Keratinocyte (primary cell): ENCODE results near the gene RC3H1. TPM values are rescaled to one million over a fixed set of nuclear protein-coding genes. Genes with fewer than 3 reads are reported as not detected.
"Not testable (repeated sequence)": the region's sequence is repeated elsewhere in the genome, so short reads cannot be mapped to it uniquely, and the experiment has no call there.

Experiments
- DNase-seq: peaks from one replicate; pipeline ENCODE4 v3.0.0-alpha.2; 2011; ENCODE audit warnings: low read depth, missing footprints, low spot score
- FAIRE-seq: peaks from 2 replicates; lab custom pipeline; 2011; peaks lifted over from hg19 to GRCh38; lab: Jason Lieb, UNC
- H2AFZ ChIP-seq: 2 replicates; pipeline ENCODE4 v1.6.0; 2012; ENCODE audit warnings: low read length, control low read depth, inconsistent platforms; ENCODE audit not compliant: control insufficient read depth
- H3K27ac ChIP-seq: 2 replicates; pipeline ENCODE4 v1.5.1; 2011; ENCODE audit warnings: low read length; ENCODE audit not compliant: control insufficient read depth, insufficient read depth
- H3K27me3 ChIP-seq: 3 replicates; pipeline ENCODE4 v1.6.0; 2011; ENCODE audit warnings: low read length; ENCODE audit not compliant: control insufficient read depth, insufficient read depth; ENCODE audit errors: extremely low read depth
- H3K36me3 ChIP-seq, 2 experiments: 2 replicates in 1 of 2; 3 replicates in 1 of 2; pipeline ENCODE4 v1.5.1; 2011; ENCODE audit warnings: low read length in 2 of 2, mild to moderate bottlenecking in 1 of 2; ENCODE audit not compliant: control insufficient read depth in 2 of 2, insufficient read depth in 2 of 2; ENCODE audit errors: extremely low read depth in 1 of 2
- H3K4me1 ChIP-seq: 3 replicates; pipeline ENCODE4 v1.5.1; 2011; ENCODE audit warnings: low read length; ENCODE audit not compliant: control insufficient read depth, insufficient read depth; ENCODE audit errors: extremely low read depth
- H3K4me2 ChIP-seq: 3 replicates; pipeline ENCODE4 v1.6.0; 2011; ENCODE audit warnings: low read depth, low read length; ENCODE audit not compliant: control insufficient read depth, insufficient read depth; ENCODE audit errors: extremely low read depth
- H3K4me3 ChIP-seq, 3 experiments: fragments of 200-600 bp in 1 of 3; sonication (generic) in 1 of 3; 2 replicates in 2 of 3; 3 replicates in 1 of 3; pipeline ENCODE4 v1.5.1; 2011 to 2016; ENCODE audit warnings: low read length in 3 of 3, mild to moderate bottlenecking in 3 of 3, control low read depth in 2 of 3, inconsistent platforms in 1 of 3, low read depth in 1 of 3, mixed read lengths in 1 of 3, mixed run types in 1 of 3, moderate library complexity in 1 of 3; ENCODE audit not compliant: control insufficient read depth in 2 of 3, insufficient read depth in 2 of 3; ENCODE audit errors: extremely low read depth in 1 of 3
- H3K79me2 ChIP-seq: 2 replicates; pipeline ENCODE4 v1.6.0; 2012; ENCODE audit warnings: low read length; ENCODE audit not compliant: control insufficient read depth, insufficient read depth
- H3K9ac ChIP-seq: 3 replicates; pipeline ENCODE4 v1.6.0; 2011; ENCODE audit warnings: low read length; ENCODE audit not compliant: control insufficient read depth, insufficient read depth; ENCODE audit errors: extremely low read depth
- H3K9me1 ChIP-seq: 3 replicates; pipeline ENCODE4 v1.6.0; 2011; ENCODE audit warnings: low read length; ENCODE audit not compliant: control insufficient read depth, insufficient read depth; ENCODE audit errors: extremely low read depth
- H3K9me3 ChIP-seq: 2 replicates; pipeline ENCODE4 v1.5.1; 2012; ENCODE audit warnings: low read depth, low read length; ENCODE audit not compliant: control insufficient read depth
- H4K20me1 ChIP-seq: 3 replicates; pipeline ENCODE4 v1.6.0; 2011; ENCODE audit warnings: low read length; ENCODE audit not compliant: control insufficient read depth, insufficient read depth; ENCODE audit errors: extremely low read depth
- EZH2 ChIP-seq: IDR thresholded peaks from one replicate; pipeline ENCODE4 v1.6.1; 2012; ENCODE audit warnings: inconsistent platforms, mild to moderate bottlenecking, low read length, moderate library complexity
- dilution Hi-C: fragments of 300-500 bp; cut with MboI; formaldehyde crosslinking; loops from one replicate; pipeline ENCODE4 v1.7.0; 2020; ENCODE audit warnings: low sequenced_read_pairs; ENCODE audit not compliant: extremely low pct_ligation_motif_present
- polyA plus RNA-seq, 5 experiments: library from polyadenylated mRNA; depleted of rRNA in 3 of 5; stranded (reverse) in 3 of 5; stranded (forward) in 1 of 5; unstranded in 1 of 5; fragments of >200 nt; gene quantifications; 1 replicate in 1 of 5; 2 replicates in 3 of 5; 3 replicates in 1 of 5; pipeline versions ENCODE4 v1.2.1 to v1.2.3, GENCODE V29; 2011 to 2012; ENCODE audit warnings: missing spikeins in 2 of 5, low read depth in 1 of 5, low replicate concordance in 1 of 5
- TF ChIP-seq, protein P1 (sequence below), 3 experiments: IDR thresholded peaks in 1 of 3; conservative IDR thresholded peaks in 1 of 3; optimal IDR thresholded peaks in 1 of 3; 2 replicates in 2 of 3; 3 replicates in 1 of 3; pipeline versions ENCODE3 to v1.5.1; 2011; ENCODE audit warnings: low read length in 3 of 3, mild to moderate bottlenecking in 3 of 3, moderate library complexity in 2 of 3, control low read depth in 1 of 3, inconsistent platforms in 1 of 3; ENCODE audit not compliant: insufficient read depth in 2 of 3; ENCODE audit errors: extremely low read depth in 1 of 3

Gene RC3H1
- polyA plus RNA-seq, 1 donor (not counting 4 experiments of a cell fraction or from before 2014, with no cell fraction given), result 10.4 TPM

DNA sequence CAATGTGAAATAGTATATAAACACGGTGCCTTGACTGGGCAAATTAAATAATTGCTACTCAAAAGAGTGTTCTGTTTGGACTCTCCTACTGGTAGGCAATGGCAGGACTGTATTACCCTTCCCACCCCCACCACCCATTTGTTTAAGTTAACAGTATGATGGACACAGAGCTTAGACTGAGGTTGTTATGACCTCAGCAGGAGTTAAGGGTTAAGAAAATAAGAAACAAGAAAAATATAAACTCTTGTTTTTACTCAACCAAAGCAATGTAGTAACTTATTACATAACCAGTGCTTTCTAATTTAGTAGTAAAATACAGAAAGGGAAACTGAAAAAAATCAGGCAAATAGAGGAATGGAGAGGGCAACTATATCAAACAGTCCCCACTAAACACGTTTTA is 85.1 kb downstream of the RC3H1 start:
- H3K4me3 ChIP-seq, result no peak overlapping the region
- no peaks in the 10 kb centered on the region for H3K9me3 ChIP-seq
- no peak for DNase-seq
- no peak overlapping the region for H3K4me2 ChIP-seq
- FAIRE-seq, result no peak
- H3K27ac ChIP-seq, result no peak overlapping the region
- no peak for TF ChIP-seq EZH2
- TF ChIP-seq, protein P1, sequence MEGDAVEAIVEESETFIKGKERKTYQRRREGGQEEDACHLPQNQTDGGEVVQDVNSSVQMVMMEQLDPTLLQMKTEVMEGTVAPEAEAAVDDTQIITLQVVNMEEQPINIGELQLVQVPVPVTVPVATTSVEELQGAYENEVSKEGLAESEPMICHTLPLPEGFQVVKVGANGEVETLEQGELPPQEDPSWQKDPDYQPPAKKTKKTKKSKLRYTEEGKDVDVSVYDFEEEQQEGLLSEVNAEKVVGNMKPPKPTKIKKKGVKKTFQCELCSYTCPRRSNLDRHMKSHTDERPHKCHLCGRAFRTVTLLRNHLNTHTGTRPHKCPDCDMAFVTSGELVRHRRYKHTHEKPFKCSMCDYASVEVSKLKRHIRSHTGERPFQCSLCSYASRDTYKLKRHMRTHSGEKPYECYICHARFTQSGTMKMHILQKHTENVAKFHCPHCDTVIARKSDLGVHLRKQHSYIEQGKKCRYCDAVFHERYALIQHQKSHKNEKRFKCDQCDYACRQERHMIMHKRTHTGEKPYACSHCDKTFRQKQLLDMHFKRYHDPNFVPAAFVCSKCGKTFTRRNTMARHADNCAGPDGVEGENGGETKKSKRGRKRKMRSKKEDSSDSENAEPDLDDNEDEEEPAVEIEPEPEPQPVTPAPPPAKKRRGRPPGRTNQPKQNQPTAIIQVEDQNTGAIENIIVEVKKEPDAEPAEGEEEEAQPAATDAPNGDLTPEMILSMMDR (optimal IDR thresholded peaks at IDR 0.05 in 1 of 3, IDR thresholded peaks at IDR 0.05 in 1 of 3, conservative IDR thresholded peaks at IDR 0.05 in 1 of 3; ENCODE audit: extremely low read depth in 1 of 3, insufficient read depth in 2 of 3, low read length in 3 of 3), result no peak
- H2AFZ ChIP-seq, result no peak overlapping the region
- no peaks in the 10 kb centered on the region for H4K20me1 ChIP-seq
- dilution Hi-C loops, result no loop called here
- peaks cover 9 to 12% of the 10 kb centered on the region in 2 experiments for H3K36me3 ChIP-seq
- no peaks in the 10 kb centered on the region for H3K79me2 ChIP-seq
- H3K9ac ChIP-seq, result no peak overlapping the region
- no peaks in the 10 kb centered on the region for H3K27me3 ChIP-seq
- no peaks in the 10 kb centered on the region for H3K9me1 ChIP-seq
- H3K4me1 ChIP-seq, result no peaks in the 10 kb centered on the region

DNA sequence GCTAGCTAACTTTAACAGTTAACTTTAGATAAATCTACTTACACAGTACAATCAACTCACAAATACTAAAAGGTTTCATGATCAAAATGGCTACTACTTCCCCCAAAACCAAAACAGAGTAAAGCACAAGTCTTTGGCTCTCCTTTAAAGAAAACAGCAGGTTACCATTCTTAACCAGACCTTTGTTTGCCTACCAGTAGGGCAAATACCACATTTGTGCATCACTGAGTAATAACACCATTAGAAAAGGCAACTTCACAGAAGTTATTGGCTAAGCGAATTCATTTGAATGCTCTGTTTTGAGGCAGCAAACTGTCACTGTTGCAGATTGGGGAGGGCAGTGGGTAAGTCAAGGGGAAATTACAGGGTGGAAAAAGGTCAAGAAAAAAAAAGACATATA is 87.7 kb downstream of the RC3H1 start:
- Histone ChIP-seq H3K79me2 (no peaks in the 10 kb centered on the region), H3K27me3 (no peaks in the 10 kb centered on the region), H3K4me2 (no peak overlapping the region), H3K4me1 (no peaks in the 10 kb centered on the region), H4K20me1 (no peaks in the 10 kb centered on the region), H3K9me1 (no peaks in the 10 kb centered on the region), H3K36me3 (peaks cover 6 to 8% of the 10 kb centered on the region in 2 experiments), H3K9ac (no peak overlapping the region), H3K4me3 (no peak overlapping the region), H3K27ac (no peak overlapping the region), H3K9me3 (no peaks in the 10 kb centered on the region), H2AFZ (no peak overlapping the region)
- DNase-seq (no peak), FAIRE-seq (no peak)
- dilution Hi-C loops, result no loop called here
- no peak for TF ChIP-seq EZH2
- TF ChIP-seq, protein P1 (optimal IDR thresholded peaks at IDR 0.05 in 1 of 3, IDR thresholded peaks at IDR 0.05 in 1 of 3, conservative IDR thresholded peaks at IDR 0.05 in 1 of 3; ENCODE audit: extremely low read depth in 1 of 3, insufficient read depth in 2 of 3, low read length in 3 of 3), result no peak

DNA sequence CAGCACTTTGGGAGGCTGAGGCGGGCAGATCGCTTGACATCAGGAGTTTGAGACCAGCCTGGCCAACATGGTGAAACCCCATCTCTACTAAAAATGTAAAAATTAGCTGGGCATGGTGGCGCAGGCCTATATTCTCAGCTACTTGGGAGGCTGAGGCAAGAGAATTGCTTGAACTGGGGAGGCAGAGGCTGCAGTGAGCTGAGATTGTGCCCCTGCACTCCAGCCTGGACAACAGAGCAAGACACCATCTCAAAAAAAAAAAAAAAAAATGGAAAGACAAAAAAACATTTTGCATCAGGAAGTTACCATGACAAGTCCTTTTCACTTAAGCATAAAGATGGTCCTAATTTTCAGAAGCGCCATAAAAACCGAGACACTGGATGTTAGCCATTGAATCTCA is 91.6 kb downstream of the RC3H1 start:
- H3K79me2 ChIP-seq, FAIRE-seq, DNase-seq, H3K9me1 ChIP-seq, H2AFZ ChIP-seq, H3K9me3 ChIP-seq, H3K4me3 ChIP-seq, H3K36me3 ChIP-seq, H4K20me1 ChIP-seq, dilution Hi-C loops, H3K27me3 ChIP-seq, H3K4me2 ChIP-seq, H3K9ac ChIP-seq, H3K27ac ChIP-seq, H3K4me1 ChIP-seq: not testable (repeated sequence)
